Measurements from ENCODE around the gene MYO5B.

The MYO5B gene

GRCh38 chr18:50199921-50200320, 5.0 kb upstream of the MYO5B start:
- Histone ChIP-seq H3K79me2 (ENCODE audit: low read length) (no peaks in the 10 kb centered on the region), H2AFZ (ENCODE audit: low read length) (no peak overlapping the region), H4K20me1 (ENCODE audit: insufficient read depth, low read length) (no peaks in the 10 kb centered on the region), H3K9me3 (replicated peaks; ENCODE audit: insufficient read depth, low read length) (no peaks in the 10 kb centered on the region), H3K27ac (ENCODE audit: low read length) (no peak overlapping the region), H3K9me2 (replicated peaks; ENCODE audit: insufficient read depth, low read length) (no peaks in the 10 kb centered on the region), H3K4me3 (ENCODE audit: low read length) (no peak overlapping the region), H3K9ac (ENCODE audit: low read length) (no peak overlapping the region), H3K4me2 (ENCODE audit: low read depth, low read length) (no peak overlapping the region), H3K4me1 (ENCODE audit: low read length) (no peaks in the 10 kb centered on the region), H3K27me3 (replicated peaks; ENCODE audit: insufficient read depth, low read length) (0 out of 2 replicates have a peak, but pooled peaks cover 5% of the 10 kb centered on the region), H3F3A (ENCODE audit: insufficient read depth, low read length) (no peaks in the 10 kb centered on the region), H3K36me3 (replicated peaks; ENCODE audit: insufficient read depth, low read length) (no peaks in the 10 kb centered on the region)
- no peak for DNase-seq
- TF ChIP-seq EZH2phosphoT487 (IDR thresholded peaks at IDR 0.05; ENCODE audit: low read length): no peak
- TF ChIP-seq EZH2 (optimal IDR thresholded peaks at IDR 0.05; ENCODE audit: low read depth, low read length): no peak
- TF ChIP-seq, protein P1, sequence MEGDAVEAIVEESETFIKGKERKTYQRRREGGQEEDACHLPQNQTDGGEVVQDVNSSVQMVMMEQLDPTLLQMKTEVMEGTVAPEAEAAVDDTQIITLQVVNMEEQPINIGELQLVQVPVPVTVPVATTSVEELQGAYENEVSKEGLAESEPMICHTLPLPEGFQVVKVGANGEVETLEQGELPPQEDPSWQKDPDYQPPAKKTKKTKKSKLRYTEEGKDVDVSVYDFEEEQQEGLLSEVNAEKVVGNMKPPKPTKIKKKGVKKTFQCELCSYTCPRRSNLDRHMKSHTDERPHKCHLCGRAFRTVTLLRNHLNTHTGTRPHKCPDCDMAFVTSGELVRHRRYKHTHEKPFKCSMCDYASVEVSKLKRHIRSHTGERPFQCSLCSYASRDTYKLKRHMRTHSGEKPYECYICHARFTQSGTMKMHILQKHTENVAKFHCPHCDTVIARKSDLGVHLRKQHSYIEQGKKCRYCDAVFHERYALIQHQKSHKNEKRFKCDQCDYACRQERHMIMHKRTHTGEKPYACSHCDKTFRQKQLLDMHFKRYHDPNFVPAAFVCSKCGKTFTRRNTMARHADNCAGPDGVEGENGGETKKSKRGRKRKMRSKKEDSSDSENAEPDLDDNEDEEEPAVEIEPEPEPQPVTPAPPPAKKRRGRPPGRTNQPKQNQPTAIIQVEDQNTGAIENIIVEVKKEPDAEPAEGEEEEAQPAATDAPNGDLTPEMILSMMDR (IDR thresholded peaks at IDR 0.05; ENCODE audit: low read length): no peak

DNA sequence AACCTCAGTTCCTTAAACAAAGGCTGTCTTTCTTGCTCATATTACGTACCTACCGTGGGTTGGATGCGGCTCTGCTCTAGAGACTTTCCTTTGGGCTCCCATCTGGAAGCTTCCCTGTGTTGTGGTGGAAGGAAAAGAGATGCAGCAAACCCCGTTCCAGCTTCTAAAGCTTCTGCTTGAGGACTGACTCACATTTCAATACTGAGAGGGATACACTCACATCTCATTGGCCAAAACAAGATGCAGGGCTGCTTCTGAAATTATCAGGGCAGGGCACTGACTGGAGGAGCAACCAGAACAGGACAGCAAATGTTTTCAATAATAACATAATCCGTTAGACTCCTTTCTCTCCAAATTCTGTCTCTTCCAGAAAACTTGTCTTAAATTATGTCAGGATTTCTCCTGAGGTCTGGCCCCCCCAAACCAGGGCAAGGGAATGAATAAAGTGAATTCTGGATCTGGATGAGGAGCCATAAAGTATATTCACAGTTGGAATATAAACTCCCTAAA, 4.5 kb upstream of the MYO5B start:
- Histone ChIP-seq H3F3A (ENCODE audit: insufficient read depth, low read length) (no peaks in the 10 kb centered on the region), H3K4me2 (ENCODE audit: low read depth, low read length) (no peak overlapping the region), H3K9me3 (replicated peaks; ENCODE audit: insufficient read depth, low read length) (no peaks in the 10 kb centered on the region), H4K20me1 (ENCODE audit: insufficient read depth, low read length) (no peaks in the 10 kb centered on the region), H3K9me2 (replicated peaks; ENCODE audit: insufficient read depth, low read length) (no peaks in the 10 kb centered on the region), H3K36me3 (replicated peaks; ENCODE audit: insufficient read depth, low read length) (no peaks in the 10 kb centered on the region), H3K27ac (ENCODE audit: low read length) (no peak overlapping the region), H2AFZ (ENCODE audit: low read length) (no peak overlapping the region), H3K4me1 (ENCODE audit: low read length) (no peaks in the 10 kb centered on the region), H3K4me3 (ENCODE audit: low read length) (no peak overlapping the region), H3K27me3 (replicated peaks; ENCODE audit: insufficient read depth, low read length) (0 out of 2 replicates have a peak, but pooled peaks cover 5% of the 10 kb centered on the region), H3K9ac (ENCODE audit: low read length) (no peak overlapping the region), H3K79me2 (ENCODE audit: low read length) (peaks cover under 1% of the 10 kb centered on the region; the same call in 1 of the 2 replicates)
- DNase-seq: no peak
- TF ChIP-seq, protein P1 (IDR thresholded peaks at IDR 0.05; ENCODE audit: low read length): no peak
- TF ChIP-seq EZH2phosphoT487 (IDR thresholded peaks at IDR 0.05; ENCODE audit: low read length) (no peak), EZH2 (optimal IDR thresholded peaks at IDR 0.05; ENCODE audit: low read depth, low read length) (no peak)

- peaks cover 32% of the 10 kb centered on the region for H3K79me2 ChIP-seq (ENCODE audit: low read length)
- H3F3A ChIP-seq (ENCODE audit: insufficient read depth, low read length): no peaks in the 10 kb centered on the region
- peaks cover 10% of the 10 kb centered on the region for H3K4me1 ChIP-seq (ENCODE audit: low read length)
- TF ChIP-seq EZH2 (optimal IDR thresholded peaks at IDR 0.05; ENCODE audit: low read depth, low read length): no peak
- no peak for TF ChIP-seq EZH2phosphoT487 (IDR thresholded peaks at IDR 0.05; ENCODE audit: low read length)
- TF ChIP-seq, protein P1 (IDR thresholded peaks at IDR 0.05; ENCODE audit: low read length): no peak
- H2AFZ ChIP-seq (ENCODE audit: low read length): no peak overlapping the region
- H3K9me3 ChIP-seq (replicated peaks; ENCODE audit: insufficient read depth, low read length): no peaks in the 10 kb centered on the region
- H3K4me2 ChIP-seq (ENCODE audit: low read depth, low read length): no peak overlapping the region
- H3K9ac ChIP-seq (ENCODE audit: low read length): no peak overlapping the region
- no peaks in the 10 kb centered on the region for H3K36me3 ChIP-seq (replicated peaks; ENCODE audit: insufficient read depth, low read length)
- H4K20me1 ChIP-seq (ENCODE audit: insufficient read depth, low read length): no peaks in the 10 kb centered on the region
- 0 out of 2 replicates have a peak, but pooled peaks cover 5% of the 10 kb centered on the region for H3K27me3 ChIP-seq (replicated peaks; ENCODE audit: insufficient read depth, low read length)
- no peak for DNase-seq
- no peak overlapping the region for H3K27ac ChIP-seq (ENCODE audit: low read length)
- no peak overlapping the region for H3K4me3 ChIP-seq (ENCODE audit: low read length)
- no peaks in the 10 kb centered on the region for H3K9me2 ChIP-seq (replicated peaks; ENCODE audit: insufficient read depth, low read length)
These were observed 1.3 kb upstream of the MYO5B start for GRCh38 chr18:50196261-50196660.
